GM23248 (cell line): Measurements from ENCODE around the gene NEMF.

Source experiments
- EZH2 ChIP-seq: fragments of 200-600 bp; sonication (generic); IDR thresholded peaks from 2 replicates; pipeline ENCODE4 v1.6.1; 2018; ENCODE audit warnings: antibody characterized with exemption, mild to moderate bottlenecking; ENCODE audit not compliant: insufficient read depth, poor library complexity, severe bottlenecking
- EZH2phosphoT487 ChIP-seq: fragments of 200-600 bp; sonication (generic); IDR thresholded peaks from 2 replicates; pipeline ENCODE4 v1.6.1; 2018; ENCODE audit warnings: antibody characterized with exemption, moderate library complexity, mild to moderate bottlenecking, low read depth; ENCODE audit not compliant: insufficient read depth

DNA sequence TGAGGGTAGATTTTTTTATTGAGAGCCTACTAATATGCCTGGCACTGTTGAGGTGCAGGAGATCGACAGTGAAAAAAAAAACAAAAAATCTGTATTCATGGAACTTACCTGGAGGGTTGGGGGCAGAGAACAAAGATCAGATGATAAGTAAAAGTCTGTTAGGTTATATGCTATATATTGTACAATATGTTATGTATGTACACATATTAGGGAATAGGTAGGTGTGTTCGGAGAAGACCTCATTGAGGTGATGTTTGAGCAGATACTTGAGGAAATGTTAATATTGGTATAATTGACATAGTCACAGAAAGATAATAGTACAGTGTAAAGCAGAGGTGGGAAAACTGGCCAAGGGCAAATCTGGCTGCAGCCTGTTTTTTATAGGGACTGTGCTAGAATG is 45.9 kb upstream of the NEMF start:
- TF ChIP-seq EZH2, result no peak
- TF ChIP-seq EZH2phosphoT487, result no peak
